Activated CD8-positive, alpha-beta memory T cell treated with anti-CD3 and anti-CD28 coated beads, Interleukin-2, amount 10 ng/mL, durations not matched to agents 7 days and 5 days (primary cell): Measurements from ENCODE around the gene IRF4. TPM values are rescaled to one million over a fixed set of nuclear protein-coding genes. Genes with fewer than 3 reads are reported as not detected.

Source experiments
- ATAC-seq: fragments of 150-1000 bp; cut with Tn5 transposase; one replicate; pipeline ENCODE4 v1.10.0; 2021; ENCODE audit warnings: moderate library complexity
- CTCF ChIA-PET: fragments of 350-600 bp; sonication (Branson Sonifier 250); formaldehyde crosslinking; loops from one replicate; lab custom pipeline; 2021; ENCODE audit warnings: antibody characterized with exemption; lab: Charles Lee
- DNase-seq: peaks from one replicate; pipeline ENCODE4 v3.0.0-alpha.2; 2020
- H3K27ac Mint-ChIP-seq: one replicate; pipeline ENCODE4 v1.8.0; 2021; ENCODE audit warnings: mild to moderate bottlenecking, mixed read lengths
- H3K27me3 Mint-ChIP-seq: one replicate; pipeline ENCODE4 v1.8.0; 2021; ENCODE audit warnings: mixed read lengths
- H3K36me3 Mint-ChIP-seq: one replicate; pipeline ENCODE4 v1.8.0; 2021; ENCODE audit warnings: mild to moderate bottlenecking, mixed read lengths
- H3K4me1 Mint-ChIP-seq: one replicate; pipeline ENCODE4 v1.8.0; 2021; ENCODE audit warnings: mixed read lengths
- H3K4me3 Mint-ChIP-seq: one replicate; pipeline ENCODE4 v1.8.0; 2021; ENCODE audit warnings: mild to moderate bottlenecking, moderate library complexity, mixed read lengths
- H3K9me3 Mint-ChIP-seq: one replicate; pipeline ENCODE4 v1.8.0; 2022; ENCODE audit warnings: low read depth, mixed read lengths
- total RNA-seq, 2 experiments: library from RNA; stranded (reverse); gene quantifications; one replicate each; pipeline ENCODE4 v1.2.3, GENCODE V29; 2021

IRF4 gene
- total RNA-seq, 2 experiments from 2014 or later: 184 to 254 TPM

GRCh38 chr6:385614-386013, 5.9 kb upstream of the IRF4 start:
- H3K9me3 Mint-ChIP-seq: no peaks in the 10 kb centered on the region
- H3K27me3 Mint-ChIP-seq: peaks cover 3% of the 10 kb centered on the region
- no peak overlapping the region for H3K27ac Mint-ChIP-seq
- no peak overlapping the region for H3K4me3 Mint-ChIP-seq
- H3K36me3 Mint-ChIP-seq: no peaks in the 10 kb centered on the region
- peaks cover 32% of the 10 kb centered on the region for H3K4me1 Mint-ChIP-seq
- CTCF ChIA-PET: interaction anchor here (0.9 to 1.3 kb wide), 2 partner anchors 41 to 208 kb away, joined by 3 to 4 read pairs; no protein-coding TSS in a partner anchor
- DNase-seq: no peak
- ATAC-seq: no peak

- Mint-ChIP-seq H3K4me1 (peaks cover 34% of the 10 kb centered on the region), H3K27ac (no peak overlapping the region), H3K9me3 (no peaks in the 10 kb centered on the region), H3K36me3 (peaks cover 2% of the 10 kb centered on the region), H3K27me3 (peaks cover 2% of the 10 kb centered on the region), H3K4me3 (no peak overlapping the region)
- DNase-seq (no peak), ATAC-seq (no peak)
- CTCF ChIA-PET: interaction anchor here (0.7 kb wide), 1 partner anchor 197 kb away, joined by 3 read pairs; no protein-coding TSS in a partner anchor
Observed at GRCh38 chr6:386688-387266, 4.8 kb upstream of the IRF4 start.

- H3K27me3 Mint-ChIP-seq: peaks cover 2% of the 10 kb centered on the region
- no peak overlapping the region for H3K27ac Mint-ChIP-seq
- H3K36me3 Mint-ChIP-seq: peaks cover 2% of the 10 kb centered on the region
- ATAC-seq (no peak), DNase-seq (no peak)
- CTCF ChIA-PET: interaction anchor here (0.7 to 0.8 kb wide), 2 partner anchors 196 to 335 kb away, joined by 3 read pairs; no protein-coding TSS in a partner anchor
- H3K4me3 Mint-ChIP-seq: no peak overlapping the region
- peaks cover 31% of the 10 kb centered on the region for H3K4me1 Mint-ChIP-seq
- no peaks in the 10 kb centered on the region for H3K9me3 Mint-ChIP-seq
Observed at GRCh38 chr6:387293-387741, 4.2 kb upstream of the IRF4 start.

- Mint-ChIP-seq H3K27me3 (peaks cover 2% of the 10 kb centered on the region), H3K9me3 (no peaks in the 10 kb centered on the region), H3K4me1 (peaks cover 30% of the 10 kb centered on the region), H3K36me3 (peaks cover 9% of the 10 kb centered on the region), H3K27ac (peak overlapping the region; percentile 9), H3K4me3 (no peak overlapping the region)
- ATAC-seq (no peak), DNase-seq (no peak)
- CTCF ChIA-PET: interaction anchor here (0.8 to 6.9 kb wide), 3 partner anchors 51 to 334 kb away, joined by 3 to 50 read pairs (median 6); no protein-coding TSS in a partner anchor
Observed at GRCh38 chr6:388202-388903, 3.2 kb upstream of the IRF4 start.

GRCh38 chr6:389143-389542, 2.4 kb upstream of the IRF4 start:
- H3K4me1 Mint-ChIP-seq: peaks cover 37% of the 10 kb centered on the region
- no peaks in the 10 kb centered on the region for H3K9me3 Mint-ChIP-seq
- peak overlapping the region; percentile 95 for H3K27ac Mint-ChIP-seq
- ATAC-seq (no peak), DNase-seq (no peak)
- H3K36me3 Mint-ChIP-seq: peaks cover 16% of the 10 kb centered on the region
- CTCF ChIA-PET: interaction anchor here (0.6 to 6.9 kb wide), 10 partner anchors 10 to 1048 kb away, joined by 3 to 50 read pairs (median 4); no protein-coding TSS in a partner anchor
- H3K27me3 Mint-ChIP-seq: no peaks in the 10 kb centered on the region
- peak overlapping the region; percentile 94 for H3K4me3 Mint-ChIP-seq

GRCh38 chr6:389622-390021, 1.9 kb upstream of the IRF4 start:
- no peaks in the 10 kb centered on the region for H3K27me3 Mint-ChIP-seq
- peaks cover 18% of the 10 kb centered on the region for H3K36me3 Mint-ChIP-seq
- peaks cover 36% of the 10 kb centered on the region for H3K4me1 Mint-ChIP-seq
- ATAC-seq: peak; percentile 53
- no peaks in the 10 kb centered on the region for H3K9me3 Mint-ChIP-seq
- CTCF ChIA-PET: interaction anchor here (0.6 to 6.9 kb wide), 16 partner anchors 8 to 1047 kb away, joined by 3 to 50 read pairs (median 4); no protein-coding TSS in a partner anchor
- peak overlapping the region; percentile 95 for H3K27ac Mint-ChIP-seq
- H3K4me3 Mint-ChIP-seq: peak overlapping the region; percentile 94
- DNase-seq: peak; percentile 75

GRCh38 chr6:390914-391558, 516 bp upstream of the IRF4 start:
- peak overlapping the region; percentile 94 for H3K4me3 Mint-ChIP-seq
- CTCF ChIA-PET: interaction anchor here (0.7 to 6.9 kb wide), 17 partner anchors 9 to 331 kb away, joined by 3 to 50 read pairs (median 4); no protein-coding TSS in a partner anchor
- H3K9me3 Mint-ChIP-seq: no peaks in the 10 kb centered on the region
- H3K27me3 Mint-ChIP-seq: no peaks in the 10 kb centered on the region
- DNase-seq (peak; percentile 75), ATAC-seq (peak; percentile 22)
- H3K4me1 Mint-ChIP-seq: peaks cover 51% of the 10 kb centered on the region
- H3K27ac Mint-ChIP-seq: peak overlapping the region; percentile 95
- peaks cover 32% of the 10 kb centered on the region for H3K36me3 Mint-ChIP-seq

- Mint-ChIP-seq H3K4me1 (peaks cover 62% of the 10 kb centered on the region), H3K9me3 (no peaks in the 10 kb centered on the region), H3K36me3 (peaks cover 43% of the 10 kb centered on the region)
Observed at GRCh38 chr6:392441-393390, 1.2 kb downstream of the IRF4 start.

GRCh38 chr6:393391-394221, 2.1 kb downstream of the IRF4 start:
- Mint-ChIP-seq H3K36me3 (peaks cover 52% of the 10 kb centered on the region), H3K27me3 (no peaks in the 10 kb centered on the region), H3K4me1 (peaks cover 68% of the 10 kb centered on the region), H3K4me3 (peak overlapping the region; percentile 100), H3K9me3 (no peaks in the 10 kb centered on the region), H3K27ac (peak overlapping the region; percentile 95)
- DNase-seq (peak; percentile 55), ATAC-seq (peak; percentile 0)
- CTCF ChIA-PET: interaction anchor here (1.0 to 6.9 kb wide), 9 partner anchors 11 to 205 kb away, joined by 3 to 50 read pairs (median 5); no protein-coding TSS in a partner anchor

More at GRCh38 chr6:392441-393390, 1.2 kb downstream of the IRF4 start:
- Mint-ChIP-seq H3K27me3 (no peaks in the 10 kb centered on the region), H3K4me3 (peak overlapping the region; percentile 94), H3K27ac (peak overlapping the region; percentile 95)
- DNase-seq (peak; percentile 69), ATAC-seq (peak; percentile 7)
- CTCF ChIA-PET: interaction anchor here (0.5 to 6.9 kb wide), 22 partner anchors 9 to 313 kb away, joined by 3 to 50 read pairs (median 4); no protein-coding TSS in a partner anchor

- peak; percentile 38 for DNase-seq
- H3K36me3 Mint-ChIP-seq: peaks cover 63% of the 10 kb centered on the region
- H3K4me3 Mint-ChIP-seq: peak overlapping the region; percentile 100
- no peak for ATAC-seq
- H3K27ac Mint-ChIP-seq: peak overlapping the region; percentile 69
- no peaks in the 10 kb centered on the region for H3K27me3 Mint-ChIP-seq
- CTCF ChIA-PET: interaction anchor here (0.8 to 6.9 kb wide), 4 partner anchors 10 to 207 kb away, joined by 3 to 50 read pairs (median 16); no protein-coding TSS in a partner anchor
- H3K4me1 Mint-ChIP-seq: peaks cover 68% of the 10 kb centered on the region
- no peaks in the 10 kb centered on the region for H3K9me3 Mint-ChIP-seq
Observed at GRCh38 chr6:394641-395289, 3.2 kb downstream of the IRF4 start.
